Urothelium cell line (cell line): ENCODE measurements around the gene ARMC2.

Source experiments
- DNase-seq: peaks from one replicate; pipeline ENCODE4 v3.0.0; 2011; ENCODE audit warnings: low spot score, mixed read lengths
- FAIRE-seq: peaks from 2 replicates; lab custom pipeline; 2011; peaks lifted over from hg19 to GRCh38; lab: Jason Lieb, UNC

ARMC2 gene

DNA sequence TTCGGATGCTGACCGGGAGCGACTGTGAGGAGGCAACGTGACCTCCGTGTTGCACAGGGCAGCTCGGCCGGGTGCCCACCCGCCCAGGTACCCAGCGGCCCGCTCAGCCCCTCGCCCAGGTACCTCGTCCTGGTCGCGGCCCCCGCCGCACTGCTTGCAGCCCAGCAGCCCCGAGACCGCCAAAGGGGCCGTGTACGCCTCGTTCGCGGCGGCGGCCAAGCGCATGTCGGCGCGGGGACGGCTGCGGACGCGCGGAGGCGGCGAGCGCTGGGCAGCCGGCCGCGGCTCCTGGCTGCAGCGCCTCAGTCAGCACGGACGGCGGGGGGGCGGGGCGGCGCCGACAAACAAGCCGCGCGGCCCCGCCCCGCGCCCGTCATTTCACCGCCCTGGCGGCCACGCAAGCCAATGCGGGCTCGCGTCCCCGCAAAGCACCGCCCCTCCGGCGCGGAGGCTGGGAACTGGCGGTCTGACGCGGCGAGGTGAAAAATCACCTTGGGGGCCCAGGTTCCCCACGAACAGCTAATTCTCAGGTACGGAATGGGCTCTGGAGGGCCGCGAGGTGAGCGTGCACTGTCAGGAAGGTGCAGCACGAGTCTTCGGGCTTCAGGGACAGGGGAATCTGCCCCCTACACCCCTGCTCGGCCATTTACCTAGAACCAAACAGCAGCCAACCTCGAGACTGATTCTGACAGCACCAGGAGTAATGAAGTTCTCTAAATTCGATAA lies 161.2 kb downstream of the ARMC2 start:
- DNase-seq (peak; percentile 83), FAIRE-seq (no peak)

DNA sequence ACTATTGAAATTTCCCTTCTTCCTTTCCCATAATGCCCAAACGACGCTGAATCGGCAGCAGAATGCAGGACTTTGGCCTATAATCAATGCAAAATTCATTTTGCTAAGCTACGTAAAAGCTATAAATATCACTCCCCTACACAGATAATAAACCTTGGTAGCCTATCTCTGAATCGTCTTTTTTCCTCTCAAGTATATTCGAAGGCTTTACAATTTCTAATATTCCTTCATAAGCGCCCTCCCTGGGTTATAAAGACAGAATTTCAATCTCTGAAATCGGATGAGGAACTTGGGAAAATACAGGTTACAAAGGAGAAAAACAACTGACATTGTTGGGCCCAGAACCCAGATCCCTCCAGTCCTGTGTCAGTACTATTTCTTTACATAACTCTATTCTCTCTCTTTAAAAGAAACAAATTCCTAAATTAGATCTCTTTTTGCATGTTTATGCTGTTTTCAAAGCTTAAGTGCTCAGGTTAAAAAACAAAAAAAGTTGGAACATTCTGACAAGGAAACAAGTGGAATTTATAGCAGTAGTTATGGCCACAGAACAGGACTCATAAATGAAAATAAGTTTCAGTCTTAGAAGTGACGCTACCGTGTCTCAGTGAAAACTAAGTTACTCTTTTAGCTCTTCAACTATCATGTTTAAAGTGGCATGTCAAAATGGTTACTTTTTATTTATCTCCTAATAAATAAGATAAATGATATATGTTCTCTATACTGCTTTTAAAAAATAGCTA lies 161.9 kb downstream of the ARMC2 start:
- FAIRE-seq (no peak), DNase-seq (no peak)

GRCh38 chr6:109010705-109011102 lies 162.5 kb downstream of the ARMC2 start:
- no peak for FAIRE-seq
- no peak for DNase-seq

- DNase-seq (no peak), FAIRE-seq (no peak)
These were observed 165.6 kb downstream of the ARMC2 start for GRCh38 chr6:109013656-109014305.

- DNase-seq (no peak), FAIRE-seq (no peak)
These were observed 166.4 kb downstream of the ARMC2 start for GRCh38 chr6:109014606-109015005.

- no peak for DNase-seq
- no peak for FAIRE-seq
These were observed 167.0 kb downstream of the ARMC2 start for GRCh38 chr6:109015176-109015575.

- no peak for FAIRE-seq
- DNase-seq: no peak
These were observed 171.7 kb downstream of the ARMC2 start for GRCh38 chr6:109019911-109020310.

- no peak for DNase-seq
- no peak for FAIRE-seq
These were observed 173.6 kb downstream of the ARMC2 start for GRCh38 chr6:109021870-109022269.

DNA sequence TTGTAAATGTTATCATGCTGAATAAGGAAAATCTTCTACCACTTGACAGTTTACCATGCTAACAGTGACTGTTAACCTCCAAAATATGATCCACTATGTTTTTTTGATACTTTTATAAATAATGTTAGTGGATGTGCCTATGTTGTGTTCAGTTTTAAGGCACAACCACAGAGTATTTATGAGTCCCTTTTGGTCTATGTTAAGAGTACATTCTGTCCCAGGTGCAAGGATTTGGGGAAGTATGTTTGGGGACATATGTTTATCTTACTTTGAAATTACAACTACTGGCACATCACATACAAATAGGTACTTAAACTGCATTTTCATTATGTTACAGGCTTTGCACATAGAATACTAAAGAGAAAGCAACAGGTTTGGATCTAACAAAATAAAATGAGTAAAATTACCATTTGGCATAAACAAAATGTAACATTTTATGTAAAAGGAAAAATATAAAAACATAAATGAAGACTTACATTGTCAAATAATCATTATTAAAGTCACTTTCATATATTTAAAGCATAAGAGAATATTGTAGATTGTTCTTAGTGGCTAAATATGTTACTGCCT lies 175.2 kb downstream of the ARMC2 start:
- FAIRE-seq (no peak), DNase-seq (no peak)
